NCI-H748 treated with DMSO at 0.1 percent for 48 hours (cell line): ENCODE data around the gene CARD11.
A peak's percentile ranks its signal among the peaks of the same experiment; 100 is the strongest.
"Not testable (repeated sequence)": the region's sequence is repeated elsewhere in the genome, so short reads cannot be mapped to it uniquely, and the experiment has no call there.

Experiments used
- DNase-seq: peaks from one replicate; lab custom pipeline; 2025; lab: John Stamatoyannopoulos, UW

The CARD11 gene

DNA sequence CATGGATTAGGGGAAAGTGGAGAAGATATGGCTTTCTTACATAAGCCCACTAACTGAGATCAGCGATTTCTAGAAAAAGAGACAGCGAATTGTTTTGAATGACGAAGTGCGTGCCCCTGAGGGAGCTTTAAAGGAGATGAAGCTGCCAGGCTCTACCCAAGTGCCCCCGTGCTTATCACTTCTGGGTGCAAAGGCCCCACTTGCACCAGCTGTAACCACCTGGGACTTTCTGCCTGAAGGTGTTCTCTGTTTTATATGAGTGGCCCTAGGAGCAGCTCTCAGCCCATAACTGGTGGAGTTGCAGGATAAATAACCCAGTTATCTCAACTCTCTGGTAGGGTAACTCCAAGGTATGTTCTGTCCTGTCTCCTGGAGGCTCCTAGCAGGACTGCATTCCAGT is 20.4 kb upstream of the CARD11 start:
- DNase-seq: no peak

DNA sequence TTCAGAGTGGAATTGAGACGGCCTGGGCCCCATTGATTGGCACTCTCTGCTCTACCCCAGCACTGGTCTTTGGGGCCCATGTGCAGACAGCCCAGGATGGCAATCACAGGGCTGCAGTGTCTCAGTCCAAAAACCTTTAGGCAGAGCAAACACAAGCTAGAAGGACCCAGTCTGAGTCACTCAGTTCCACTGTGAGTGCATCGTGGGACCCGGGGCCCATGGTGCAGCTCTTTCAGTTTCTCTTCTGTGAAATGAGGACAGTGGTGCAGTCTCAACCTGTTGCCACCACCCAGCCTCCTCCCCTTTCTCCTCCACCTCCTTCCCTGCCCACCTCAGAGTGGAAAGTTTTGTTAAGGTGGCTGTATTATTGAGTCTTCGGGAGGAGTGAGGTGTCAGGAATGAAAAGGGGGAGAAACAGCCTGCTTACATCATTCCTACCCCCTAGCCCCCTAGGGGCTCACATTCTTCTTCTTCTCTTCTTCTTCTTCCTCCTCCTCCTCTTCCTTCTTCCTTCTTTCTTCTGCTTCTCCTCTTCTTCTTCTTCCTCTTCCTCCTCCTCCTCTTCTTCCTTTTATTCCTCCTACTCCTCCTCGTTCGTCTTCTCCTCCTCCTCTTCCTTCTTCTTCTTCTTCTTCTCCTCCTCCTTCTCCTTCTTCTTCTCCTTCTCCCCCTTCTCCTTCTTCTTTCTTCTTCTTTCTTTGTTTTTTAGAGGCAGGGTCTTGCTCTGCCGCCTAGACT is 19.5 kb upstream of the CARD11 start:
- DNase-seq: no peak

DNA sequence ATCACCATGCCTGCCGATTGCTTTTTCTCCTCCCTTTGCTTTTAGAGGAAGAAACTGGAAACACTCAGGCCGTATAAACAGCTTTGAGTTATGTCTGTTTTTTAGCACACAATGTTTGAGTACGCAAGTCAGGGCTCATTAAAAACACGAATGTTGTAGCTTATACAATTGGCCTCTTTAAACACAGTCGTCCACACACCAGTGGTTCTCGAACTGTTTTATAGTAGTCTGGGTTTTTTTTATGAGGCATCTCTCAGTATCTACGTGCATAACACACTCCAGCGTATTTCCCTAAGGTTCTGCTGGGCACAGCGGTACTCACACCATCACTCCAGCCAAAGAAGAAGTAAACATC is 13.4 kb upstream of the CARD11 start:
- peak; percentile 72 for DNase-seq

DNA sequence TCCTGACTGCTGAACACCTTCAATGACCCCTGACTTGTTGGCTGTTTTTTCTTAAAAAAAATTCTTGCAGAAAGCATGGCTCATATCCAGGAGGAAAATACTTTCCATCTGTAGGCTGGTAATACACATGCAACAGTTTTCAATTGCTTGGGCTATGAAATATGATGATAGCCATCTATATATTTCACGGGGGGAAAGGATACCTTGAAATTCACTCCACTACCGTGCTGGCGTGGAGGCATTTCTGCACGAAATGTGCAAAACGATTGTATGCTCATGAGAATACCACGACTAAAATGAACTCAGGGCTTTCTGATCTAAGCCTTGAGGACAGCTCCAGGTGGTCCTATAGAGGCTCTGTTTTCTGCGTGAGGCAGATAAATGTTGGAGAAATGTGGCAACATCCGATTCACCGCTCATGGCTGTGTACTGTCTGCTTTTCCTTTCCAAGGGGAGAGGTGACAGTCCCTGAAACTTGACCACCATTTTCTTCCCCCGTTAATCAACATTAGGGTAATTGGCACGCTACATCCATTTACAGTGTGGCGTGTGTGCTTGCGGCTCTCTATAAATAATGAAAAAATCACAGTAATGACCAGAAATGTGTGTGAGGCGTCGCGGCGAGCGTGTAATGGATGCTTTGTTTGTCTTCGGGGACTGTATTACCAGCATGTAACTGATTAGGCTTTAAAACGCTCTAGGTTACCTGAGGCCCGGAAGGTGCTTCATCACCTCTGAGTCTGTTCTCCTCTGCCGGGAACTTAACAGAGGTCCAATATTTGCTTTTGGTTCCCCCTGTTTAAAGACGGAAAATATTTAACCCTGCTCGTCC is 12.8 kb upstream of the CARD11 start:
- DNase-seq: peak; percentile 72

- DNase-seq: no peak
These were observed 12.0 kb upstream of the CARD11 start for GRCh38 chr7:3055626-3056025.

DNA sequence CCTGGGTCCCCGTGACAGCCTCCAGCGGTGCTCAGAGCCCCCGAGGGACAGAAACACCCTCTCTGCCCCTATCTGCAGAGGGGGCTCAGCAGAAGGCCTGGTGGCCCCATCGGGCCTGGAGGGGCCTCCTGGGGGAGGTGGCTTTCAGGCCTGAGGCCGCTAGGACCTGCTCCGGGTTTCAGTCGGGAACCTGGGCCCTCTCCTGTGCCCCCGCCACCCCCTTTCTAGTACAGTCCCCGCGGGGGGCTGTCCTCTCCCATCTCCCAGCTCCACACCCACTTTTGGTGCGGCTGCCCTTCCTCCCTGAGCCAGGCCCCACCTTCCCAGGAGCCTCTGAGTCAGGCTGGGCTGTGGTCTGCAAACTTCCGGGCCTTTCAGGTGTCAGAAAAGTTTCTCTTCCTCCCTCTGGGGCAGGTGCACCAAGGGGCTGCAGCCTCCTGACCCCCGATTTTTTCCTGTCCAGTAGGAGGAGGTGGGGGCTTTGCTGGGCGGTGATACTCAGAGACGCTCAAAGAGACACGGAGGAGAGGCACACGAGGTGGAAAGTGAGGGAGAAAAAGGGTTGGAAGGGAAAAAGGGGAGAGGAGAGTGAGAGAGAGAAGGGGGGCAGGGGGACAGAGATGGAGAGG is 692 bp downstream of the CARD11 start:
- DNase-seq: no peak

DNA sequence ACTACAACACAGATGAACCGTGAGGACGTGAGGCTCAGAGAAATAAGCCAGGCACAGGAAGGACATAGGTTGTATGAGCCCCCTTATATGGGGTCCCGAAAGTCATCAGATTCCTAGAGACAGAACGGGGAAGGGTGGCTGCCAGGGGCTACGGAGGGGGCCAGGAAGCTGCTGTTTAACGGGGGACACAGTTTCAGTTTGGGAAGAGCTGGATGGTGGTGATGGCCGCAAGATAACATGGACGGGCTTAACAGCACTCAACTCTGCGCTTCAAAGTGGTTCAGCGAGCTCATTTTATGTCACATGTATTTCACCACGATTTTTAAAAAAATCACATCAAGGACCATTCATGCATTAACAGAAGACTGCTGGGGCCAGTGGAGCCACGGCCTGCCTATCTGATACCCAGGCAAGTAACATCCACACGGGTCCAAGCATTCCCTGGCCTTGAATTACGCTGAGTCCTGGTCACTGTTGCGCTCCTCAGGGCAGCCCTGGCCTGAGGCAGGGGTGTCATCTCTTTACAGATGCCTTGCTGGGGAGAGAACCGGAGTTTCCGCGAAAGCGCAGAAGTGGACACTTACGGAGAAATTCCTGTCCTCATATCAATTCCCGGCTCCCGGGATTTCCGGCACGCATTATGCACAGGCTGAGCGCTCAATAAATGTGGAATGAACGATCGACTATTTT is 1.5 kb downstream of the CARD11 start:
- no peak for DNase-seq

DNA sequence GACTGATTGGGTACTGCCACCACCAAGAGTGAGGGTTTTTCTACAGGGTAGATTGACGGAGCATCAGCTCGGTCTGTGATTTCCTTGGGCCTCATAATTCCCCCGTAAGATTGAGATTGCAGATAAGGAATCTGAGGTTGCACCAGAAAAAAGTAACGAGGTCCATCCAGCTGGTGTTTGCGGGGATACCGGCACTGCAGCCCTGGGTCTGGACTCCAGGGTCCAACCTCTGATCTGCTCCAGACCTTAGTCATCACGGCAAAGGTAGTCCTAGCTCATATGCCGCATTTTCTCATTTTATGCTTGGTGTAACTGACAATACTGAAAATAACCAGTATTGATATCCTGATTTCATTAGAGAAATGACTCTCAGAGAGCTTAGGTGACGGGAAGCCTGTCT is 3.9 kb downstream of the CARD11 start:
- DNase-seq: no peak

GRCh38 chr7:3038011-3038410 is 5.7 kb downstream of the CARD11 start:
- not testable (repeated sequence) for DNase-seq

GRCh38 chr7:3037259-3037658 is 6.4 kb downstream of the CARD11 start:
- no peak for DNase-seq

- DNase-seq: no peak
These were observed 9.0 kb downstream of the CARD11 start for GRCh38 chr7:3034591-3035150.

- no peak for DNase-seq
These were observed 10.1 kb downstream of the CARD11 start for GRCh38 chr7:3033581-3033980.

DNA sequence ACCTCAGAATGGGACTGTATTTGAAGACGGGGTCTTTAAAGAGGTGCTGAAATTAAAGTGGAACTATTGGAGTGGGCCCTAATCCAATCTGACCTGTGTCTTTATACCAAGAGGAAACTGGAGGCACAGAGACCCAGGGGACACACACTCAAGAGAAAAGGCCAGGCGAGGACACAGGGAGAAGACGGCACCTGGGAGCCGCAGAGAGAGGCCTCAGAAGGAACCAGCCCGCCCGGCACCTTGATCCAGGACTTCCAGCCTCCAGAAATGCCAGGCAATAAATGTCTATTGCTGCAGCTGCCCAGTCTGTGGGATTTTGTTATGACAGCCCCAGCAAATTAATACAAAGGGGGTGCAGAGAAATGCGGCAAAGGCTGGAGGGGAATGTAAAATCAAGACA is 10.5 kb downstream of the CARD11 start:
- no peak for DNase-seq

DNA sequence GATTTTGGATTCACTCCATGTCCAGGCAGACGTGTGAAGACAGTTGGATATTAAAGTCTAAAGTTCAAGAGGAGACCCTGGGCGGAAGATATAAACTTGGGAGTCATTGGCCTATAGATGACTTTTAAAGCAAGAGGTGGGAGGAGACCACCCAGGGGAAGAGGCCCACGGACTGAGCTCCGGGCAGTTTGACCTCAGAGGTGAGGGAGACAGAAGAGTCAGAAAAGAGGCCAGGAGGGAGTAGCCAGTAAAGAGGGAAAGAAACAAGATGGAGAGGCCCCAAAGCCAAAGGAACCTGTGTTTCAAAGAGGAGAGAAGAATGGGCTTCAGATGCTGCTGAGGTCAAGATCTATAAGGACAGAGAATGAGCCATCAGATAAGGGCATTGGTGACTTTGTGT is 11.4 kb downstream of the CARD11 start:
- DNase-seq: no peak

GRCh38 chr7:3029138-3029537 is 14.5 kb downstream of the CARD11 start:
- no peak for DNase-seq

DNA sequence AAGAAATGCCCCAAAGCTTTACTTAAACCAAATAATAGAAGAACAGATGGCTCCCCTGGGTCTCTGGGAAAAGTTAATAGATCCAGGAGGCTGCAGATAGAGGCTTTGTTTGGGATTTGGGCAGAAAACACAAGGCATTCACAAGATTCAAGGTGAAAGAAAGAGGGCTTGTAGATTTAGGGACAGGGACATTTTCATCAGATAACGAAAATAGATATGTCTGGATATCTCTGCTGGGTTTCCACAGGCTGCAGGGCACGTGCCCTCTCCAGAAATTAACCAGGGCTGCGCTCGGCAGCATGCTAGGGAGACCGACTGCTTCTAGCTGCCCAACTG is 14.9 kb downstream of the CARD11 start:
- DNase-seq: no peak

- DNase-seq: no peak
These were observed 15.5 kb downstream of the CARD11 start for GRCh38 chr7:3028071-3028757.

GRCh38 chr7:3027005-3027845 is 16.4 kb downstream of the CARD11 start:
- no peak for DNase-seq

- no peak for DNase-seq
These were observed 18.1 kb downstream of the CARD11 start for GRCh38 chr7:3025616-3026015.

DNA sequence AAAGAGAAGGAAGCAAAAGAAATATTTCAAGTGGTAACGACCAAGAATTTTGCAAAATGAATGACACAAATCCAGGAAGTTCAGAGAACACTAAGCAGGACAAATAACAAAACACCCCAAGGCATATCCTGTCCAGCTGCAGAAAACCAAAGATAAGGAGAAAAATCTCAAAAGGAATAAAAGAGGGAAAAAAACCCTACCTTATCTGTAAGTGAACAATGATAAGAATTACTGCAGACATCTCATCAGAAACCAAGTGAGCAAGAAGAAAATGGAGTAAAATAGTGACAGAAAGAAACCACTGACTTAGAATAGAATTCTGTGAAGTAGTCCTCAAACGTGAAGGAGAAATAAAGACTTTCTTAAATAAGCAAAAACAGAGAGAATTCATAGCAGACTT is 21.8 kb downstream of the CARD11 start:
- no peak for DNase-seq

GRCh38 chr7:3021224-3021623 is 22.4 kb downstream of the CARD11 start:
- not testable (repeated sequence) for DNase-seq
